GM12878 (cell line): ENCODE data around the gene RNASEH2A.

Experiments
- ASH2L ChIP-seq: fragments of 300-600, 200-600 bp; sonication (generic); IDR thresholded peaks from 2 replicates; pipeline ENCODE4 v1.6.1; 2017; ENCODE audit warnings: low read depth, mild to moderate bottlenecking, borderline replicate concordance
- CTCF ChIP-seq, 3 experiments: IDR thresholded peaks in 2 of 3; conservative IDR thresholded peaks in 1 of 3; 2 replicates each; pipeline ENCODE4 v1.5.1; 2011; ENCODE audit warnings: low read depth in 3 of 3, low read length in 3 of 3, mild to moderate bottlenecking in 3 of 3, control low read depth in 2 of 3, moderate library complexity in 2 of 3, inconsistent platforms in 1 of 3, mixed read lengths in 1 of 3; ENCODE audit not compliant: control insufficient read depth in 2 of 3, insufficient read depth in 1 of 3; ENCODE audit errors: extremely low read depth in 1 of 3
- EZH2 ChIP-seq: IDR thresholded peaks from 2 replicates; pipeline ENCODE4 v1.6.1; 2012; ENCODE audit warnings: low read depth, mild to moderate bottlenecking, control low read depth, inconsistent platforms, low read length, borderline replicate concordance; ENCODE audit not compliant: control insufficient read depth
- NBN ChIP-seq: fragments of 450-650 bp; IDR thresholded peaks from 2 replicates; pipeline ENCODE4 v1.6.1; 2016
- POLR2A ChIP-seq: IDR thresholded peaks from 2 replicates; pipeline ENCODE4 v1.6.1; 2011; ENCODE audit warnings: low read depth, mild to moderate bottlenecking, low read length
- SP1 ChIP-seq: IDR thresholded peaks from one replicate; pipeline ENCODE4 v1.6.1; 2011; ENCODE audit warnings: low read depth, low read length
- ZZZ3 ChIP-seq: IDR thresholded peaks from 2 replicates; pipeline ENCODE4 v1.6.1; 2011; ENCODE audit warnings: low read depth; ENCODE audit not compliant: control insufficient read depth, insufficient read length

DNA sequence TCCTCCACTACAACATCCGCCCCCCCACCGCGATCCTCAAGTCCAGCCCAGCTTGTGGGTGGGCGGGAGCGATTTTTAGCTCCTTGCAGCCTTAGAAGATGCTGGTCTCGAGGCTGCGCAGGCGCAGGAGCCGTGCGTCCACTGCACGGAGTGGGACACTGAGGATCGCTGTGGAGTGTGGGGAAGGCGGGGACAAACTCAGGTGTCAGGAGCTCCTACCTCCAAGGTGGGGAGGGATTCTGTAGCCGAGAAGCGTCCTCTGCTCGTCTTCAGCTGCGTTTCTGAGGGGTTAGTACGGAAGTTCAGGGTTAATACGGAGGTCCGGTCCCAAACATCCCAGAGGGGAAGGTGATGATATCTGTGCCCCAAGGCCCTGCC, 28.2 kb downstream of the RNASEH2A start, which contains the start of gene RTBDN:
- TF ChIP-seq ASH2L (no peak), SP1 (no peak), POLR2A (no peak), CTCF (IDR thresholded peaks at IDR 0.05 in 2 of 3, conservative IDR thresholded peaks at IDR 0.05 in 1 of 3; ENCODE audit: control insufficient read depth in 2 of 3, extremely low read depth in 1 of 3, insufficient read depth in 1 of 3, low read depth in 3 of 3, low read length in 3 of 3) (no peak), NBN (no peak), EZH2 (no peak), ZZZ3 (no peak)
